ENCODE results near the gene ATP5MK.
"Not testable (repeated sequence)": the region's sequence is repeated elsewhere in the genome, so short reads cannot be mapped to it uniquely, and the experiment has no call there.

ATP5MK gene

DNA sequence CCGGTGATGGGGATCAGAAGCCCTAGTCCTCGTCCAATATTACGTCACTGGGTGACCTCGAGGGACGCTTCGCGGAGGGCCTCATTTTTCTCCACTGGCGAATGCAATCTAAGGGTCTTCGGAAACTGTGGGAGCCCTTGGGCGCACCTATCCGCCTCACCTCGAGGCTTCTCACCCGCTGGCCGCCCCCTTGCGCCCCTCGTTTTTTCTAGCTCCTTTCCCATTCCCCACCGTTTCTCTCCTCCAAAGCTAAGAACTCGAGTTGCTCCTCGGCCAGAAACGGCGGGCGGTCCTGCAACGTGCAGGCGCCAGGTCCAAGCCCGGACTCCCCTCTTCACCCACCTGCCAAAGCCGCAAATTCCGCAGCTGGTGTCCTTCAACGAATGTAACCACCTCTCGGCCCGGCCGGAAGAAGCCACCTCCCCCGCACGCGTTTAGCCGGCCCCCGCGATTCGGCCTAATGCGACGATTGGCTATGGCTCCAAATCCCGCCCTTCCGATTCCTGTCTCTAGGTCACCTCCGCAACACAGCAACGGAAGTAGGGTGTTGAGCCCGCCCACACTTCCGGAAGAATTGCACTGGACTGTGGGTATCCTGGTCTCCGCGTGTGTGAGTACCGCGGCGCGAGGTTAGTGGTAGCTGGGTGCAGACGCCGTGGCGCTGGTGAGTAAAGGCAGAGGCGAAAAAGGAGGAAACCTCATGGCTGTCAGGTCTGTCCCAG lies at the start of gene ATP5MK, which contains the start of gene PDCD11:
ATP5MK (minus strand) TSS at position 409 of the 722 bp plus-strand sequence. CDS start 4,018 bp downstream, outside the sequence.
PDCD11 (plus strand) TSS at position 560 of the 722 bp plus-strand sequence. CDS start 1,801 bp downstream, outside the sequence.
- peak; percentile 93 for DNase-seq

GRCh38 chr10:103445366-103445765 lies 49.1 kb upstream of the ATP5MK start:
- no peak for DNase-seq

DNA sequence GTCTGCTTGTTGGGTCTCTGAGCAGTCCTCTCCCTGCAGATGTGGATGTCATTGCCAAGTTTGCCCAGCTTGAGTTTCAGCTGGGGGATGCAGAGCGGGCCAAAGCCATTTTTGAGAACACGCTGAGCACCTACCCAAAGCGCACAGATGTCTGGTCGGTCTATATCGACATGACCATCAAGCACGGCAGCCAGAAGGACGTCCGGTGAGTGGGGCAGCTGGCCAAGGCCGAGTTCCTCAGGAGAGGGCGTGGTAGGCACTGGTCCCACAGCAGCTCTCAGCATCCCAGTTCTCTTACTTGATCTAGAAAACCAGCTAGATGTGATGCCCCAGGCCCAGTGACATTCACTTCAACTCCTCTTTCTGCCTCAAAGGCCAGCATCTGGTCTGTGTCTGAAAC lies 48.2 kb upstream of the ATP5MK start:
- DNase-seq = no peak

DNA sequence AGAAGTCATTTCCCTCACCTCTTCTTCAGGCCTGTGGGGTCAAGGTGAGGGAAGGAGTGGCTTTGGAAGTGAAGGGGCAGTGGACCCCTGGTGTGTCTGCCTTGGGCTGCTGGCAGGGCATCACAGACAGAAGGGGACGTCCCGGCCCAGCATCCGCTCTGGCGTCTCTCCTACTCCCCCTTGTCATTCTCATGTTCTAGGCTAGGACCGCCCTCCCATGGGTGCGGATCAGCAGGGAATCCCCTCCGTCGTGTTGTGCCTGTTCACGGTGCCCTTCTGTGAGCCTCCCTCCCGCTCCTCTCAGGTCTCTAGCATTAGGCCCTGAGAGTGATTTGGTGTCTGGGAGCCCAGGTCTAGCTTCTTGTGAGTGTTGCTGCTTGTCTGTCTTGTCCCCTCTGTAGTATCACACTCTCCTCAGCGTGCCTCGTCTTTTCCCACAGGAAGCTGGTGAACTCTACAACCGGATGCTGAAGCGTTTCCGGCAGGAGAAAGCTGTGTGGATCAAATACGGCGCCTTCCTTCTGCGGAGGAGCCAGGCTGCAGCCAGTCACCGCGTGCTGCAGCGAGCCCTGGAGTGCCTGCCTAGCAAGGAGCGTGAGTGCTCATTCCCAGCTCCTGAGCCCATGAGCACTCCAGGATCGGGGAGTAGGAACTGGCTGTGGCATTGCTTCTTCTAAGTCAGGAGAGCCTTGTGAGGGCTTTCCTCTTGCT lies 47.4 kb upstream of the ATP5MK start:
- no peak for DNase-seq

DNA sequence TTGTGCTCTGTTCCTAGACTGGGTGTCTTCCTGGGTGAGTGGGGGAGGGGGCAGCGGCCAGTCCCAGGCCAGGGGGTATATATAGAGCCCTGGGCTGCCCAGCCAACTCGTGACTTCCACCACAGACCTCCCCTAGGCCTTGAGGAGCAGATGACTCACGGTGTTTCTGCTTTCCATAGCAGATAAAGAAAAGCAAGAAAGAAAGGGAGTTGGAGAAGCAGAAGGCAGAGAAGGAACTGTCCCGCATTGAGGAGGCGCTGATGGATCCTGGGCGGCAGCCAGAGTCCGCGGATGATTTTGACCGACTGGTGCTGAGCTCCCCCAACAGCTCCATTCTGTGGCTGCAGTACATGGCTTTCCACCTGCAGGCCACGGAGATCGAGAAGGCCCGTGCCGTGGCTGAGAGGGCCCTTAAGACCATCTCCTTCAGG lies 45.8 kb upstream of the ATP5MK start:
- DNase-seq = no peak

- DNase-seq = no peak
These were observed 45.3 kb upstream of the ATP5MK start for GRCh38 chr10:103441611-103442010.

GRCh38 chr10:103441206-103441605 lies 44.9 kb upstream of the ATP5MK start:
- no peak for DNase-seq

DNA sequence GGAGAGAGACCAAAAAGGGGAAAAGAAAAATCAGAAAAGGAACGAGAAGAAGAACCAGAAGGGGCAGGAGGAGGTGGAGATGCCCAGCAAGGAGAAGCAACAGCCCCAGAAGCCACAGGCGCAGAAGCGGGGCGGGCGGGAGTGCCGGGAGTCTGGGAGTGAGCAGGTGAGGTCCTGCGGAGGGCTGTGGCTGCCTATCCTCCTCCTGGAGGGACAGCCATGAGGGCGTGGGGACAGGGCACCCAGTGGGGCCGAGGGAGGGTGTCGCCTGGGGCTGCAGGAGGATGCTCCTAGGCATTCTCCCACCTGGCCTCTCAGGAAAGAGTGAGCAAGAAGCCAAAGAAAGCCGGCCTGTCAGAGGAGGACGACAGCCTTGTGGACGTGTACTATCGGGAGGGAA lies 44.1 kb upstream of the ATP5MK start:
- no peak for DNase-seq

- no peak for DNase-seq
These were observed 43.5 kb upstream of the ATP5MK start for GRCh38 chr10:103439776-103440175.

GRCh38 chr10:103433858-103434257 lies 37.6 kb upstream of the ATP5MK start:
- no peak for DNase-seq

DNA sequence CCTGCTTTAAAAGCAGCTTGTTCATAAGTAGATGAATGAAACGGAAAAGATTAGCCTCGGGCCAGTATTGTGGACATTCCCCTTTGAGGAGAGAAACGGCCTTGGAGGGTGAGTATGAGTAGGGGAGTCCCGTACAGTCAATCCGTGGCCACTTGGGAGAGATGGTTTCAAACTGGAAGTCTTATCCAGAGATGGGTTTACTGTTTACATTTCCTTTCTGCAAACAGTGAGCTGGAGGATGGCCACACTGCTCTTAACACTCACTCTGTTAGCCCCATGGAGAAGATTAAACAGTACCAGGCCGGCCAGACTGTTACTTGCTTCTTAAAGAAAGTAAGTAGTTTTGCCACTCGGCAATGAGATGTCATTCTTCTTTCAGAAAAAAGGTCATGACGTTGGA lies 35.6 kb upstream of the ATP5MK start:
- no peak for DNase-seq

DNA sequence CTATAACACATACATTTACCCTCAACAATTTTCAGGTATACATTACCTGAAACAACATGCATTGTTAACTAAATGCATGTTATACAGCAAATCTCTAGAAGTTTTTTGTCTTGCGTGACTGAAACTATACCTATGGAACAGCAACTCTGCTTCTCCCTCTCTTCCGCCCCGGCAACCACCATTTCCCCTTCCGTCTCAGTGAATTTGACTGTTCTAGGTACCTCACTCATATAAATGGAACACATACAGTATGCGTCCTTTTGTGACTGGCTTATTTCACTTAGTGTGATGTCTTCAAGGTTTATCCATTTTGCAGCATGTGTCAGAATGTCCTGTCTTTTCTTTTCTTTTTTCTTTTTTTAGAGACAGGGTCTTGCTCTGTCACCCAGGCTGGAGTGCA lies 33.4 kb upstream of the ATP5MK start:
- no peak for DNase-seq

GRCh38 chr10:103428989-103429643 lies 32.8 kb upstream of the ATP5MK start:
- DNase-seq = no peak

DNA sequence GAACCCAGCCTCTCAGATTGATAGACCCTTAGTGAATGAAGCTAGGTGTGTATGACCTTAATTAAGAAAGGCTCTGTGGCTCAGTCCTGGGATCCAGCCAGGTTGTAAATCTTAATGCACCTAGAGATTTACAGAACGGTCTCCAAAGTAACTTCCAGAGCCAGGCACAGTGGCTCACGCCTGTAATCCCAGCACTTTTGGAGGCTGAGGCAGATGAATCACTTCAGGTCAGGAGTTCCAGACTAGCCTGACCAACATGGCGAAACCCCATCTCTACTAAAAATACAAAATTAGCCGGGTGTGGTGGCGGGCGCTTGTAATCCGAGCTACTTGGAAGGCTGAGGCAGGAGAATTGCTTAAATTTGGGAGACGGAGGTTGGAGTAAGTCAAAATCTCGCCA lies 31.6 kb upstream of the ATP5MK start:
- DNase-seq = no peak

DNA sequence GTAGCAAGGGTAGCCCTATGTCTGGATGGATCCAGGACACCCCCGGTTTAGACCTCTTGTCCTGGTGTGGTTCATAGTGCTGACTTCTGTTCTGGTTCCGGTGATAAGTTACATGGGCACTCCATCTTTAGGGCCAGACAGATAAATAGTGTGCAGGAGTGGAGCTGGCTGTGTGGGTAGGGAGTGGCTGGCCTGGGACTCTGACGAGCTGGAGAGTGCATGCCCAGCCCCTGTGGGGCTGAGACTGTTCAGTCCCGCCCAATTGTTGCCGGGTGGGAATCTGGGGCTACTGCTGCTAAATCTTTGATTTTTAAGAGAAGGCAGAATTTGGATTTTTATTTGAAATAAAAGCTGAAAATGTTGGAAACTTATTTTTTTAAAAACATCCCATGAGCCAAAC lies 27.5 kb upstream of the ATP5MK start:
- no peak for DNase-seq

DNA sequence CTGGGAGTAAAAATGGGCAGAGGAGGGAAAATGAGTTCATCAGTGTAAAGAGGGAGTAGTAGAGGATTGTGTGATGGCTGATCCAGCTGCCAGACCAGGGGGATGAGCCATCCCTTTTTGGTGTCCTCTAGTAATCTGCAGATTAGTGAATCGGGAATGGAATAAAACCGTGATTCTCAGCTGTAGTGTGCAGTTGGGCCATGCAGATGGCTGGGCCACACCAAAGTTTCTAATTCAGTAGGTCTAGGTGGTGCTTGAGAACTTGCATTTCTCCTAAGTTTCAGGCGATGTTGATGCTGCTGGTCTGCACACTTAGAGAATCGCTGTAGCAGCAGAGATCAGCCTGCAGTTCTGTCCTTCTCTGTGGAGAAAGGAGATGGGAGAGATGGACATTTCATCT lies 22.8 kb upstream of the ATP5MK start:
- DNase-seq = no peak

GRCh38 chr10:103417601-103418000 lies 21.3 kb upstream of the ATP5MK start:
- no peak for DNase-seq

DNA sequence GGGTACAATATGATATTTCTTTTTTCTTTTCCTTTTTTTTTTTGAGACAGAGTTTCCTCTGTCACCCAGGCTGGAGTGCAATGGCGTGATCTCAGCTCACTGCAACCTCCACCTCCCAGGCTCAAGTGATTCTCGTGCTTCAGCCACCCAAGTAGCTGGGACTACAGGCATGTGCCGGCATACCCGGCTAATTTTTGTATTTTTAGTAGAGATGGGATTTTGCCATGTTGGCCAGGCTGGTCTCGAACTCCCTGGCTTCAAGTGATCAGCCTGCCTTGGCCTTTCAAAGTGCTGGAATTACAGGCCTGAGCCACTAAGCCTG lies 20.8 kb upstream of the ATP5MK start:
- not testable (repeated sequence) for DNase-seq

DNA sequence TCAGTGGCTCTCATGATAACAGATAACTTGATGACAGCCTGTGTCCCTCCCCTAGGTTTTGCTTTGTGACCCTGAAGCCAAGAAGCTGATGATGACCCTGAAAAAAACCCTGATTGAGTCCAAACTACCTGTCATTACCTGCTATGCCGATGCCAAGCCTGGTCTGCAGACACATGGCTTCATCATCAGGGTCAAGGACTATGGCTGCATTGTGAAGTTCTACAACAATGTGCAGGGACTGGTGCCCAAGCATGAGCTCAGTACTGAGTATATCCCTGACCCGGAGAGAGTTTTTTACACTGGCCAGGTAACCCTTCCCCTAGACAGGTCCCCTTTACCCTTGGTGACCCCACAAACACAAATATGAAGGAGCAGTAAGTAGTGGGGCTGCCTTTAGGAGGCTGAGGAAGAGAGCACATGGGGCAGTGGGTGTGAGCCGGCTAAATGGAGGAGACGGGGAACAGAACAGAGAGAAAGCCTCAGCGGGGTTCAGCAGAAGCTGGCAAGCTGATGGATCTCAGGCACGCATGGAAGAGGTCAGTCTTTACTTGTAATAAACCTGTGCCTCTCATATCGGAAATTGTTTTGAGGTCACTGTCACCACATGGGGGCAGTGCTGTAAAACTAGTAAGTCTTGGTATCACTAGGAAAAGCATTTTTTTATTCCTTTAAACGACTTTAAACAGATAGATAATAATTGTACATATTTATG lies 20.3 kb upstream of the ATP5MK start:
- peak; percentile 48 for DNase-seq

DNA sequence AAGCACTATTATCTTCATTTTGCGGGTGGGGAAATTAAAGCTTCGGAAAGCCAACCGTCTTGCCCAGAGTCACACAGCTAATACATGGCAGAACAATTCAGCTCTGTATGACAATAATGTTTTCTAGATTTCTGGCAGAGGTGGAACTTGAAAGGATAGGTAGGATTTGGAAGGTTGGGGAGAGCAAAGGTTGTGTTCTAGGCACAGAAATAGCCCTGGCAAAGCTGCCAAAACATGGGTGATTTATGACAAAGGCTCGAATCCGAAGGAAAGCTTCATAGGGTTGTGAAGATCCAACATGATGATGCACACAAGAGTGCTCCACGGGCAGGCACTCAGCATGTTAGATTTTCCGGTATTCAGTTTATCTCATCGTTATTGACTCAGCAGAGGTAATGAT lies 19.3 kb upstream of the ATP5MK start:
- no peak for DNase-seq

DNA sequence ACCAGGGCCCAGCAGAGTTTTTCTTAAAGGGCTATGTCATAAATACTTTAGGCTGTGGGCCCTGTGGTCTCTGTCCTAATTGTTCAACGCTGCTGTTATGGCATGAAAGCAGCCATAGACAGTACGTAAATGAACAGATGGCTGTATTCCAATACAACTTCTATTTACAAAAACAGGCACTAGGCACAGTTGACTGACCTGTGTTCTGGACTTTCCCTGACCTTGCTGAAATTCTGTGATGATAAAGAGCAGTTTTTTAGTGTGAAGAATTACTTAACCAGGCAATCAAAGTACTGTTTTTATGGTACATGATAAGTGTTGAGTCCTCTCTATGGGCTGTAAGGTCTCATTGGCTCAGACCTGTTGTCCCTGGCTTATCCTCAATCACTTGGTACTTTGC lies 17.3 kb upstream of the ATP5MK start:
- no peak for DNase-seq

GRCh38 chr10:103397191-103397825 lies 1.0 kb upstream of the ATP5MK start:
- DNase-seq = no peak

- DNase-seq = no peak
These were observed 463 bp upstream of the ATP5MK start for GRCh38 chr10:103396789-103397087.

Measured in NCI-H2171 treated with DMSO at 0.1 percent for 48 hours (cell line).